ENCODE data around the gene TRIM32.

DNA sequence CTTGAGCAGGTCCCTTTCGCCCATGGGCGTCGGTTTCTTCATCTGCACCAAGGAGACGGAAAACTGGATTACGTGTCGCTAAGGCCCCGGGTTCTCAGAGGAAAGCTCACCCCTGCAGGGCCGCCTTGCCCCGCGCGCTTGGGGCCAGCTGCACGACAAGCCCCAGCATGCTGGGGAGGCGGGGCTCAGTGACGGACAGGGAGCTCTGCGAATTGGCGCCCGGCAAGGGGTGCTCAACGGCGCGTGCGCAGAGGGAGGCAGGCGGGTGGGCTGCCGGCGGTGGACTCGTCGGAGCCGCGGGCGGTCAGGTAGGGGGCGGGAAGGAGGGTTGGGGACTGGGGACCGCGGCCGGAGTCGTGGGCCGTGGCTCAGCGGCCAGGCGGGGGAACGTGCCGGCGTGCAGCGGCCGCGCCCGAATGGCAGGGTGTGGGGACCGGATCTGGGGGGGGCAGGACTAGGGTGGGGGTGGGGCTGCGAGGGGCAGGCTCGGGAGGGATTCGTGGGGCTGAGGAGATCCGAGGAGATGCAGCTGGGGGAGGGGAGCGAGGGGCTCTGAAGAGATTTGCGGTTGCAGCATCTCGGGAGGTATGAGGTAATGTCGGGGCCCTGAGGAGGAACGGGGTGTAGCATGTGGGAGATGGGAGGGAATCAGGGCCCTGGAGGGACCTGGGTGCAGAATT is at the start of gene TRIM32:
- TF ChIP-seq, protein P1, sequence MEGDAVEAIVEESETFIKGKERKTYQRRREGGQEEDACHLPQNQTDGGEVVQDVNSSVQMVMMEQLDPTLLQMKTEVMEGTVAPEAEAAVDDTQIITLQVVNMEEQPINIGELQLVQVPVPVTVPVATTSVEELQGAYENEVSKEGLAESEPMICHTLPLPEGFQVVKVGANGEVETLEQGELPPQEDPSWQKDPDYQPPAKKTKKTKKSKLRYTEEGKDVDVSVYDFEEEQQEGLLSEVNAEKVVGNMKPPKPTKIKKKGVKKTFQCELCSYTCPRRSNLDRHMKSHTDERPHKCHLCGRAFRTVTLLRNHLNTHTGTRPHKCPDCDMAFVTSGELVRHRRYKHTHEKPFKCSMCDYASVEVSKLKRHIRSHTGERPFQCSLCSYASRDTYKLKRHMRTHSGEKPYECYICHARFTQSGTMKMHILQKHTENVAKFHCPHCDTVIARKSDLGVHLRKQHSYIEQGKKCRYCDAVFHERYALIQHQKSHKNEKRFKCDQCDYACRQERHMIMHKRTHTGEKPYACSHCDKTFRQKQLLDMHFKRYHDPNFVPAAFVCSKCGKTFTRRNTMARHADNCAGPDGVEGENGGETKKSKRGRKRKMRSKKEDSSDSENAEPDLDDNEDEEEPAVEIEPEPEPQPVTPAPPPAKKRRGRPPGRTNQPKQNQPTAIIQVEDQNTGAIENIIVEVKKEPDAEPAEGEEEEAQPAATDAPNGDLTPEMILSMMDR (conservative IDR thresholded peaks at IDR 0.05; ENCODE audit: low read length): no peak
- no peak for TF ChIP-seq EZH2phosphoT487 (IDR thresholded peaks at IDR 0.05; ENCODE audit: borderline replicate concordance)

All from Loucy (cell line).